CD14-positive monocyte (primary cell): ENCODE measurements around the gene AIFM3. TPM values are rescaled to one million over a fixed set of nuclear protein-coding genes. Genes with fewer than 3 reads are reported as not detected.

Experiments used
- DNase-seq, 3 donors: peaks; one replicate each; pipeline ENCODE4 v3.0.0-alpha.2; 2011 to 2022
- H2AFZ ChIP-seq: 2 replicates; pipeline ENCODE4 v1.6.0; 2012; ENCODE audit warnings: mild to moderate bottlenecking, low read depth, low read length, inconsistent platforms; ENCODE audit not compliant: insufficient read depth, poor library complexity, severe bottlenecking
- H3K27ac ChIP-seq, 2 donors: 1 replicate in 1 of 2; 2 replicates in 1 of 2; pipeline ENCODE4 v1.5.1; 2012 to 2013; ENCODE audit warnings: low read length in 2 of 2, control low read depth in 1 of 2, inconsistent platforms in 1 of 2, low read depth in 1 of 2, mild to moderate bottlenecking in 1 of 2
- H3K27me3 ChIP-seq, 2 donors: one replicate each; pipeline versions ENCODE4 v1.6.0 to v1.6.1; 2011 to 2013; ENCODE audit warnings: low read length in 2 of 2; ENCODE audit not compliant: control insufficient read depth in 2 of 2, insufficient read depth in 2 of 2
- H3K36me3 ChIP-seq, 2 donors: replicated peaks in 1 of 2; 1 replicate in 1 of 2; 2 replicates in 1 of 2; pipeline versions ENCODE4 v1.5.1 to v1.6.1; 2012 to 2013; ENCODE audit warnings: low read length in 2 of 2, control low read depth in 1 of 2, inconsistent platforms in 1 of 2, mild to moderate bottlenecking in 1 of 2; ENCODE audit not compliant: insufficient read depth in 2 of 2, control insufficient read depth in 1 of 2
- H3K4me1 ChIP-seq, 2 donors: 1 replicate in 1 of 2; 2 replicates in 1 of 2; pipeline versions ENCODE4 v1.5.1 to v1.6.1; 2012 to 2013; ENCODE audit warnings: low read length in 2 of 2, control low read depth in 1 of 2, inconsistent platforms in 1 of 2, mild to moderate bottlenecking in 1 of 2, moderate library complexity in 1 of 2; ENCODE audit not compliant: insufficient read depth in 2 of 2, control insufficient read depth in 1 of 2
- H3K4me2 ChIP-seq: replicated peaks from 2 replicates; pipeline ENCODE3; 2012; ENCODE audit warnings: low read length, moderate library complexity, mild to moderate bottlenecking; ENCODE audit not compliant: poor library complexity, severe bottlenecking; ENCODE audit errors: extremely low read depth
- H3K4me3 ChIP-seq, 3 experiments: fragments of 200-600 bp in 1 of 3; sonication (generic) in 1 of 3; replicated peaks in 1 of 3; 1 replicate in 2 of 3; 2 replicates in 1 of 3; pipeline ENCODE4 v1.5.1; 2011 to 2013; ENCODE audit warnings: low read length in 3 of 3, mild to moderate bottlenecking in 3 of 3, control low read depth in 2 of 3, low read depth in 2 of 3, inconsistent platforms in 1 of 3, moderate library complexity in 1 of 3
- H3K79me2 ChIP-seq: 2 replicates; pipeline ENCODE4 v1.6.0; 2012; ENCODE audit warnings: mild to moderate bottlenecking, control low read depth, inconsistent platforms, low read length, moderate library complexity; ENCODE audit not compliant: insufficient read depth
- H3K9ac ChIP-seq: 2 replicates; pipeline ENCODE4 v1.6.0; 2017; ENCODE audit warnings: low read length, mild to moderate bottlenecking; ENCODE audit not compliant: insufficient read depth, poor library complexity, severe bottlenecking
- H3K9me3 ChIP-seq, 2 donors: replicated peaks in 1 of 2; 1 replicate in 1 of 2; 2 replicates in 1 of 2; pipeline versions ENCODE4 v1.5.1 to v1.6.1; 2012 to 2013; ENCODE audit warnings: low read length in 2 of 2, control low read depth in 1 of 2; ENCODE audit not compliant: control insufficient read depth in 1 of 2, insufficient read depth in 1 of 2
- H4K20me1 ChIP-seq: 2 replicates; pipeline ENCODE4 v1.6.0; 2012; ENCODE audit warnings: mild to moderate bottlenecking, low read length, control low read depth, moderate library complexity; ENCODE audit not compliant: insufficient read depth
- H3K27ac Mint-ChIP-seq, 7 donors: one replicate each; pipeline ENCODE4 v1.8.0; 2020; ENCODE audit warnings: mild to moderate bottlenecking in 7 of 7, mixed read lengths in 7 of 7, moderate library complexity in 6 of 7, inconsistent platforms in 2 of 7
- H3K27me3 Mint-ChIP-seq, 3 donors: one replicate each; pipeline ENCODE4 v1.8.0; 2021 to 2022; ENCODE audit warnings: low read depth in 3 of 3, mild to moderate bottlenecking in 3 of 3, mixed read lengths in 3 of 3, moderate library complexity in 3 of 3, inconsistent platforms in 1 of 3
- H3K36me3 Mint-ChIP-seq, 2 donors: one replicate each; pipeline ENCODE4 v1.8.0; 2020; ENCODE audit warnings: mixed read lengths in 2 of 2, inconsistent platforms in 1 of 2, mild to moderate bottlenecking in 1 of 2
- H3K4me1 Mint-ChIP-seq: one replicate; pipeline ENCODE4 v1.8.0; 2020; ENCODE audit warnings: mild to moderate bottlenecking, mixed read lengths
- H3K4me3 Mint-ChIP-seq, 2 donors: one replicate each; pipeline ENCODE4 v1.8.0; 2020; ENCODE audit warnings: mild to moderate bottlenecking in 2 of 2, mixed read lengths in 2 of 2, moderate library complexity in 1 of 2
- H3K9me3 Mint-ChIP-seq, 7 donors: one replicate each; pipeline ENCODE4 v1.8.0; 2020 to 2022; ENCODE audit warnings: mixed read lengths in 7 of 7, mild to moderate bottlenecking in 6 of 7, moderate library complexity in 6 of 7, inconsistent platforms in 2 of 7
- CTCF ChIP-seq: fragments of 200-600 bp; IDR thresholded peaks from one replicate; pipeline ENCODE4 v1.8.0; 2022; ENCODE audit warnings: antibody characterized with exemption, mild to moderate bottlenecking
- WGBS: methylation state at CpG from one replicate; pipeline ENCODE4 v1.1.5; 2013; ENCODE audit warnings: missing lambda C conversion rate; ENCODE audit not compliant: insufficient coverage; 5-methylcytosine and 5-hydroxymethylcytosine counted together
- intact Hi-C, 2 donors: fragments of 100-400 bp; cut with micrococcal nuclease; formaldehyde crosslinking; loops; one replicate each; pipeline versions ENCODE4 v1.15.0 to v1.15.1; 2023
- polyA plus RNA-seq, 3 donors: library from polyadenylated mRNA; depleted of rRNA in 1 of 3; unstranded in 2 of 3; stranded (reverse) in 1 of 3; fragments of 300-500 nt in 2 of 3; fragments of >200 nt in 1 of 3; fragmentation: Illumina TruSeq in 2 of 3; gene quantifications; 1 replicate in 2 of 3; 2 replicates in 1 of 3; pipeline ENCODE4 v1.2.3, GENCODE V29; 2012 to 2021

AIFM3 gene
- polyA plus RNA-seq, 3 donors: 2.1 to 40.9 (median 2.3) TPM

- WGBS: 88% methylated on average over 8 of the region's 10 CpGs
- DNase-seq: no peak
- Histone ChIP-seq H4K20me1 (no peaks in the 10 kb centered on the region), H2AFZ (no peak overlapping the region), H3K27me3 (peaks cover 0 to 8% of the 10 kb centered on the region in 2 donors), H3K27ac (no peak overlapping the region), H3K36me3 (no peaks in the 10 kb centered on the region), H3K4me2 (no peak overlapping the region), H3K9ac (no peak overlapping the region), H3K9me3 (no peaks in the 10 kb centered on the region), H3K4me1 (peaks cover 13 to 15% of the 10 kb centered on the region in 2 donors), H3K79me2 (no peaks in the 10 kb centered on the region), H3K4me3 (no peak overlapping the region)
- peak overlapping the region in 1 of 7 donors; percentile 26 for H3K27ac Mint-ChIP-seq
- H3K36me3 Mint-ChIP-seq: no peaks in the 10 kb centered on the region
- peaks cover 11 to 19% (median 12%) of the 10 kb centered on the region in 3 donors for H3K27me3 Mint-ChIP-seq
- no peak overlapping the region for H3K4me3 Mint-ChIP-seq
- intact Hi-C loops: loop anchor here in 1 of 2 donors (5.0 to 10.0 kb wide), 2 partner anchors 48 to 125 kb away; no protein-coding TSS in a partner anchor
- no peaks in the 10 kb centered on the region for H3K9me3 Mint-ChIP-seq
- TF ChIP-seq CTCF: no peak
- H3K4me1 Mint-ChIP-seq: peaks cover 10% of the 10 kb centered on the region
These were observed 42.8 kb downstream of the AIFM3 start for GRCh38 chr22:21009638-21010425.

GRCh38 chr22:21010426-21011113 lies 43.5 kb downstream of the AIFM3 start:
- Histone ChIP-seq H3K79me2 (no peaks in the 10 kb centered on the region), H4K20me1 (no peaks in the 10 kb centered on the region), H3K36me3 (no peaks in the 10 kb centered on the region), H3K9ac (no peak overlapping the region), H3K27ac (no peak overlapping the region), H3K27me3 (peaks cover 0 to 14% of the 10 kb centered on the region in 2 donors), H3K4me2 (no peak overlapping the region), H3K4me1 (peaks cover 15 to 19% of the 10 kb centered on the region in 2 donors), H3K4me3 (no peak overlapping the region), H2AFZ (no peak overlapping the region), H3K9me3 (no peaks in the 10 kb centered on the region)
- peaks cover 13% of the 10 kb centered on the region for H3K4me1 Mint-ChIP-seq
- peaks cover 11 to 26% (median 12%) of the 10 kb centered on the region in 3 donors for H3K27me3 Mint-ChIP-seq
- no peaks in the 10 kb centered on the region for H3K36me3 Mint-ChIP-seq
- intact Hi-C loops: loop anchor here in 1 of 2 donors (5.0 to 10.0 kb wide), 2 partner anchors 48 to 126 kb away; no protein-coding TSS in a partner anchor
- DNase-seq: no peak
- H3K4me3 Mint-ChIP-seq: no peak overlapping the region
- no peaks in the 10 kb centered on the region for H3K9me3 Mint-ChIP-seq
- WGBS: 83% methylated on average over 3 of the region's 3 CpGs
- H3K27ac Mint-ChIP-seq: peak overlapping the region in 1 of 7 donors; percentile 26
- TF ChIP-seq CTCF: no peak
